IPS-18a (cell line): ENCODE measurements around the gene CCDC188.

Experiments
- H3K27ac ChIP-seq: one replicate; pipeline ENCODE4 v1.5.1; 2013; ENCODE audit warnings: low read length
- H3K27me3 ChIP-seq: one replicate; pipeline ENCODE4 v1.6.1; 2013; ENCODE audit warnings: mild to moderate bottlenecking, low read length; ENCODE audit not compliant: control insufficient read depth, insufficient read depth
- H3K36me3 ChIP-seq: one replicate; pipeline ENCODE4 v1.6.1; 2013; ENCODE audit warnings: low read depth, low read length; ENCODE audit not compliant: control insufficient read depth
- H3K4me1 ChIP-seq: one replicate; pipeline ENCODE4 v1.6.1; 2013; ENCODE audit warnings: low read depth, low read length; ENCODE audit not compliant: control insufficient read depth
- H3K4me3 ChIP-seq: one replicate; pipeline ENCODE4 v1.5.1; 2013; ENCODE audit warnings: low read length
- H3K9ac ChIP-seq: one replicate; pipeline ENCODE4 v1.6.1; 2013; ENCODE audit warnings: mild to moderate bottlenecking, low read length, moderate library complexity
- H3K9me3 ChIP-seq: one replicate; pipeline ENCODE4 v1.6.1; 2013; ENCODE audit warnings: low read depth, low read length; ENCODE audit not compliant: control insufficient read depth

CCDC188 gene

GRCh38 chr22:20109411-20110358 is 41.2 kb downstream of the CCDC188 start:
- H3K36me3 ChIP-seq = peaks cover 76% of the 10 kb centered on the region
- no peaks in the 10 kb centered on the region for H3K4me1 ChIP-seq
- H3K9me3 ChIP-seq = no peaks in the 10 kb centered on the region
- H3K9ac ChIP-seq = no peak overlapping the region
- no peaks in the 10 kb centered on the region for H3K27me3 ChIP-seq
- H3K27ac ChIP-seq = no peak overlapping the region
- no peak overlapping the region for H3K4me3 ChIP-seq

GRCh38 chr22:20108757-20109230 is 42.1 kb downstream of the CCDC188 start:
- Histone ChIP-seq H3K4me1 (no peaks in the 10 kb centered on the region), H3K36me3 (peaks cover 76% of the 10 kb centered on the region), H3K9me3 (no peaks in the 10 kb centered on the region), H3K4me3 (no peak overlapping the region), H3K27me3 (no peaks in the 10 kb centered on the region), H3K9ac (no peak overlapping the region), H3K27ac (no peak overlapping the region)

DNA sequence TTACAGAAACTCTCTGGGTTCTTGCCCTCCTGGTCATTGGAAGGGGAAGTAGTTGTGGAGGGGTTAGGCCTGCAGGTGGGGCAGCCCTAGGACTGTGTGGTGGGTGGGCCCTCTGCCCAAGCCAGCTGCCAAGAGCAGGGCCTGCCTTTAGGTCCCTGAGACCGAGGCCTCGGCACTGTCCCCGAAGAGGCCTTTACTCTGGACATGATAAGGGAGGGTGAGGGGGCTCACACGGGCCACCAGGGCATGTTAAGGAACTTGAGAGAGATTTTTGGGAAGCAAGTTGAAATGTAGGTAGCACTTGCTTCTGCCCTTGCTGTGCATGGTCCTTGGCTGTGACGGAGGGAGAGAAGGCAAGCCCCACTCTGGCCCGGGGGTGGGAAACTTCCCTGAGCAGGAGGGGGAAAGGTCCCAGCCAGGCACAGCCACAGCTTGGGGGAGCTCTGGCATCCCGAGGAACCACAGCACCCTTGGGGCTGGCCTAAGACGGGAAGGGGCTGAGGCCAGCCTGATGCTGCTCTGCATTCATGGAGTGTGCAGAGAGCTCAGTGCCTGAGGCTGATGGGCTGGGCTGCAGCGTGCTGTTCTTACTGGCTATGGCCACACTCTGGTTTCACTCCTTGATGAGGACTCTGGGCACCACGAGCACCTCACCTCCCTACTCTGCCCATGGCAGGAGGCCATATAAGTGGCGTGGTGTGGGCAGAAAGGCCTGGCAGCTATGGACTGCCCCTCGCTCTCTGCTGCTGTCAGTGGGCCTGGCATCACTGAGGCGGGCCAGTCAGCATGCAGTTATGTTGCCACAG is 42.7 kb downstream of the CCDC188 start:
- H3K4me3 ChIP-seq = no peak overlapping the region
- peaks cover 82% of the 10 kb centered on the region for H3K36me3 ChIP-seq

DNA sequence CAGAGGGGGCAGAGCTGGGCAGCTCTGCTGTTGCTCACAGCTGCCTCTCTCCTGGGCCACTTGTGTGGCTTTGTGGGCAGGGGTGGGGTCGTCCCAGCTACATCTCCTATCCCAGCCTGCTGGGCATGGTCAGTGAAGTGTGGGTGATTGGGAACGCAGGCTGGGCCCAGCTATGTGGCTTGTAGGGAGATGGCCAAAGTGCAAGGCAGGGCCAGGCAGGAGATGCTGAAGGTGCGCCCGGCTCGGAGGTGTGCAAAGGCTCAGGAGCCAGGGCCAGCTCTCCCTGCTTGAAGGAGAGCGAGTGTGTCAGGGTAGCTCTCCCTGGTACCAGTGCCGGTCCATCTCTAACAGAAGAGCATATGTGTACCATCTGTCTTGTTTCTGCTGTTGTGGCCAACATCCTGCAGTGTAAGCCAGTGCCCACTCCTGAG is 43.4 kb downstream of the CCDC188 start:
- no peak overlapping the region for H3K9ac ChIP-seq
- H3K36me3 ChIP-seq = peaks cover 85% of the 10 kb centered on the region
- H3K4me3 ChIP-seq = no peak overlapping the region
- no peaks in the 10 kb centered on the region for H3K9me3 ChIP-seq
- no peak overlapping the region for H3K27ac ChIP-seq
- no peaks in the 10 kb centered on the region for H3K27me3 ChIP-seq
- H3K4me1 ChIP-seq = no peaks in the 10 kb centered on the region

More for the DNA sequence above, 42.7 kb downstream of the CCDC188 start:
- H3K4me1 ChIP-seq = no peaks in the 10 kb centered on the region
- H3K27ac ChIP-seq = no peak overlapping the region
- no peaks in the 10 kb centered on the region for H3K27me3 ChIP-seq
- H3K9me3 ChIP-seq = no peaks in the 10 kb centered on the region
- H3K9ac ChIP-seq = no peak overlapping the region

GRCh38 chr22:20106849-20107237 is 44.0 kb downstream of the CCDC188 start:
- Histone ChIP-seq H3K4me3 (no peak overlapping the region), H3K27me3 (no peaks in the 10 kb centered on the region), H3K27ac (no peak overlapping the region), H3K9ac (no peak overlapping the region), H3K36me3 (peaks cover 85% of the 10 kb centered on the region), H3K4me1 (no peaks in the 10 kb centered on the region), H3K9me3 (no peaks in the 10 kb centered on the region)

GRCh38 chr22:20106205-20106848 is 44.5 kb downstream of the CCDC188 start:
- H3K9me3 ChIP-seq = no peaks in the 10 kb centered on the region
- no peak overlapping the region for H3K4me3 ChIP-seq
- peaks cover 89% of the 10 kb centered on the region for H3K36me3 ChIP-seq
- H3K27me3 ChIP-seq = no peaks in the 10 kb centered on the region
- no peak overlapping the region for H3K9ac ChIP-seq
- no peaks in the 10 kb centered on the region for H3K4me1 ChIP-seq
- no peak overlapping the region for H3K27ac ChIP-seq

DNA sequence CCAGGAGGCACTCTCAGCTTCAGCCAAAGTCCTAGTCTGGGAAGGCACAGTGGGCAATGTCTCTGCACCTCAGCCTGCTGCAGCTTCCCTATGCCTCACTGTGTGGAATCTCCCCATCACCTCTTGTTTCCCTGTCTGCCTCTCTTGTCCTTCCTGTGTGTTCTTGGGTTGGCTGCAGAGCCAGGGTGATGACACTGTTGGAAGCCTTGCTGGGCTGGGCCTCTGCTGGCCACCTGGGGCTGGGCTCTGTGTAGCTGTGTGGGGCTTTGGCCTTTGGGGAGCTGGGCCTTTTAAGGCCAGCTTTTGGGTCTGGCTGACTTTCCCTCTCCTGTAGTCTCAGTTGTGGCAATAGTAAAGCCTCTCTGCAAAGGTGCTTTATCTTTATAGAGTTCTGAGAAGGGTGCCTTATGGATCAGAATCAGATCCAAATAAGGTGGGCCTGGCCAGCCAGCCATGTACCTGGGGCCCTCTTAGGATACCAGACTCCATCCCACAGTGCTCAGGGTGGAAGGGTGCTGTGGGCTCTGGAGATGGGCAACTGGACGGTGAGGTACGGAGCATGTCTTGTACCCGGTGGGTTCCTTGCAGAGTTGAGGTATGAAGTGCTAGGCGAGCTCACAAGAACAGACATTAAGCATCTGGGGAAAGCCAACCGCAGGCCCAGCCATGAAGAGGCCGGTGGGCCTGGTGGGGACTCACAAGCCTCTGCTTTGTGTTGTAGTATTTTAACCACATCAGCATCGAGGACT is 45.2 kb downstream of the CCDC188 start:
- no peak overlapping the region for H3K4me3 ChIP-seq
- no peak overlapping the region for H3K27ac ChIP-seq
- H3K4me1 ChIP-seq = peaks cover 1% of the 10 kb centered on the region
- no peaks in the 10 kb centered on the region for H3K9me3 ChIP-seq
- no peaks in the 10 kb centered on the region for H3K27me3 ChIP-seq
- no peak overlapping the region for H3K9ac ChIP-seq
- H3K36me3 ChIP-seq = peaks cover 90% of the 10 kb centered on the region

- Histone ChIP-seq H3K4me1 (peaks cover 6% of the 10 kb centered on the region), H3K27me3 (no peaks in the 10 kb centered on the region), H3K4me3 (no peak overlapping the region), H3K9me3 (no peaks in the 10 kb centered on the region), H3K27ac (no peak overlapping the region), H3K9ac (no peak overlapping the region), H3K36me3 (peaks cover 86% of the 10 kb centered on the region)
Measured at GRCh38 chr22:20102203-20102780, 48.6 kb downstream of the CCDC188 start.

DNA sequence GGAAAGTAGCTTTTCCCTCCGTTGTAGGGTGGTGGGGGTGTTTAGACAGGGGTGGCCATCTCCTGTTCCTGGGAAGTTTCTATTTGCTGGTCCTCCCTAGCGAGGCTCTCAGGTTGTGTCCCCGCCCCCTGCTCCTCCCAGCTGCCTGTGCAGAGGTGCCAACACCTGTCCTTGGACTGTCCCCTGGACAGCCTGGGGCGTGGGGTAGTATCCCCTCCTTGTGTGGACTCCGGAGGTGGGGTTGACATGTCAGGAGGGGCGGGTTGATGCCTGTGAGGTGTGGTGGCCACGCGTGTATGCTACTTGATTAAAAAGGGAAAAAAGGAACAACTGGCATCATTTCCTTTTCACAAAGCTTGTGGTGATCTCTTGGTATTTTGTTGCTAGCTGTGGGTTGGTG is 49.2 kb downstream of the CCDC188 start:
- no peak overlapping the region for H3K9ac ChIP-seq
- H3K27ac ChIP-seq = no peak overlapping the region
- no peak overlapping the region for H3K4me3 ChIP-seq
- no peaks in the 10 kb centered on the region for H3K27me3 ChIP-seq
- peaks cover 6% of the 10 kb centered on the region for H3K4me1 ChIP-seq
- no peaks in the 10 kb centered on the region for H3K9me3 ChIP-seq
- H3K36me3 ChIP-seq = peaks cover 86% of the 10 kb centered on the region

DNA sequence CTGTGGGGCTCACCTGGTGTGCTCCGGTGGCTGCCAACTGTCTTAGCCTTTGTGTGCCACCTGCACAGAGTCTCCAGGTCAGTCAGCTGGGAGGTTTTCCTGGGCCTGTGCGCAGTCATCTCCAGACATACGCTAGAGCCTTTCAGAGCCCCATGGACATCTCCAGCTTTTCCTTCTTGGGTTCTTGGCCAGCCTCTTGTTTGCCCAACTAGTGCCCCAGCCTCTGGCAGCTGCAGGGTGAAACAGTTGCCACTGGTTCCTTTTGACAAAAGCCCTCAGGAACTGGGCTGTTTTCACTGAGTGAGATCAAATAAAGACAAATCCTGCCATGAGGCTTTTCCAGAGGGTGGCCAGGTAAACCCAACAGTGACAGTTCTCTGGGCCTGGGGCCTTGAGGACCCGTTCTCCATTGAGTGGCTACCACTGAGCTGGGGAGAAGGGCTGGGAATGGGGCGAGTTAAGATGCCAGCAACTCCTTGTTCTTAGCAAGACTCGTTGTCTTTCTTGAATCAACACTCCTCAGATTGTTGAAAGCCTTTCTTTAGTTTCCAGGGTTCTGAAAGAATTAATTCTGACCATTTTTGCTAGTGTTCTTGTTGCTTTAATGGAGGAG is 51.6 kb downstream of the CCDC188 start:
- no peak overlapping the region for H3K9ac ChIP-seq
- no peaks in the 10 kb centered on the region for H3K27me3 ChIP-seq
- peaks cover 87% of the 10 kb centered on the region for H3K36me3 ChIP-seq
- H3K4me3 ChIP-seq = no peak overlapping the region
- no peaks in the 10 kb centered on the region for H3K9me3 ChIP-seq
- H3K27ac ChIP-seq = no peak overlapping the region
- peaks cover 6% of the 10 kb centered on the region for H3K4me1 ChIP-seq
